Mammary microvascular endothelial cell (primary cell): ENCODE results near the gene ZNF561. TPM values are rescaled to one million over a fixed set of nuclear protein-coding genes. Genes with fewer than 3 reads are reported as not detected.

Source experiments
- total RNA-seq: library from RNA; depleted of rRNA; stranded (reverse); fragments of >200 nt; gene quantifications from 2 replicates; pipeline ENCODE4 v1.2.3, GENCODE V29; 2015

ZNF561 gene
- 24.5 and 31.6 TPM in 2 replicates for total RNA-seq

DNA sequence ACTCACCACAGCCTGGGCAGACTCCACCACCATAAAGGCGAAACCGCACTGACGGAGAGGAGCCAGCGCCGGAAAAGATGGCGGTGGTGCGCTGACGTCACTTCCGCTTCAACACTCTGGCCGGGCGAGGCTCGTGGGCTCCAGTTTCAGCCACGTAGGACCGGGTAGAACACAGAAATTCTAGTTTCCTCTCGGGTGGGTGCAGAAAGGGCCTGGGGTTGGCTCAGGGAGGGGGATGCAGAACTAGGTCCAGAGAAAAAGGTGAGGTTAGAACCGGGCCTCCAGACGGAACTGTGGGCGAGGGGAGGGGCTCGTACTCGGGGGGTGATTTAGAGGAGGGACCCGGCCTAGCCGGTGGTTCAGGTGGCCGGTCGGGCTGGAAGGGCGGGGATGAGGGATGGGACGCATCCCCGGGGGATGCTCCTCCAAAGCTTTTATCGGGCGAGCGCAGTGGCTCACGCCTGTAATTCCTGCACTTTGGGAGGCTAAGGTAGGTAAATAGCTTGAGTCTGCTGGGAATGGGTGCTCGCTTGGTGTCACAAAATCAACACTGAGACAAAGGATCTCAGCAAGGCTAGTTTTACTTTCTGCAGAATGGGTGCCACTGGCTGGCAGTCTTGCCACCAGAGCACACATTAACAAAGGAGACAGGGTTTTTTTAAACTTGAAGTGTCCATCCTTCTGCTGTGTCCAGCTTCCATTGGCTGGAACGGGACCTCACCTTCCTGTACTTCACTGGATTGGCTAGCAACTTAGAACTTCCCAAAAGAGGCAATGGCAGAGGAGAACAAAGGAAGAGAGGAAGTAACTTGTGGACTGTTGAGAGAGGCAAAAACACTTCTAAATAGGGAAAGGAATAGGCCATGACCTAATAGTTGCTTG lies at the start of gene ZNF561:
Gene ZNF561 (minus strand): TSS at position 77 of the 882 bp plus-strand sequence. CDS start 1,776 bp downstream, outside the sequence.

DNA sequence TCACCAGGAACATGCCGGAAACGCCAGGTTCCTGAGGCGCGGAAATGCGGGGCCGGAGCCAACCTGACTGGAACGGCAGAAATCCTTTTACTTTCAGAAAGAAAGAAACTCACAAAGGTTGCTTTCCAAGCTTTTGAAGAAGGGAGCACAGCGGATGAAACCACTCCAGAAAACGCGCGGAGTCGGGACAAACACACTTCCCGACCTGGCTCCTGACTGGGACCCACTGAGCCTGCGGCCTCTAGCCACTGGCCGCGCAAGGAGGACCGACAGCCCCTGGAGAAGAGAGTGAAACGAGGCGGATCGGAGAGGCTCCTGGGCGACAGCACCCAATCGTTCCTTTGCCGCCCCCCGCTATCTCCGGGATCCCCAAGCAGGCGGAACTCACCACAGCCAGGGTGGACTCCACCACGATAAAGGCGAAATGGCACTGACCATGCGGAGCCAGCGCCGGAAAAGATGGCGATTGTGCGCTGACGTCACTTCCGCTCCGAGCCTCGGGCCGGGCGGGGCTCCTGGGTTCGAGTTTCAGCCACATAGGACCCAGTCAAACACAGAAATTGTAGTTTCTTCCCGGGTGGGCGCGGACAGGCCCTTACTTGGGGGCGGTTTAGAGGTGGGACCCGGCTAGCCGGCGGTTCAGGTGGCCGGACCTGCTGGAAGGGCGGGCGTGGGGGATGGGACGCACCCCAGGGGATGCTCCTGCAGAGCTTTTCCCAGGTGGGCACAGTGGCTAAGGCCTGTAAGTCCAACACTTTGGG lies 36.8 kb downstream of the ZNF561 start, which contains the start of gene ZNF121:
Gene ZNF121 (minus strand): TSS at position 432 of the 761 bp plus-strand sequence. CDS start 16,407 bp downstream, outside the sequence.

Other genes starting within 250 kb of the ZNF561 start
- gene ZNF266, start 185.7 kb downstream of the ZNF561 start, total RNA-seq: 8.9 and 9.1 TPM in 2 replicates
- not detected in 2 replicates for gene ZNF560, start 122.6 kb downstream of the ZNF561 start, total RNA-seq
- gene ZNF426, start 82.6 kb downstream of the ZNF561 start, total RNA-seq: 6.6 and 9.2 TPM in 2 replicates
- 15.1 and 15.3 TPM in 2 replicates for gene ZNF121, start 36.7 kb downstream of the ZNF561 start, total RNA-seq
- 18.9 and 22.8 TPM in 2 replicates for gene ZNF562, start 53.9 kb upstream of the ZNF561 start, total RNA-seq
- 2.5 and 3.2 TPM in 2 replicates for gene ZNF846, start 147.5 kb upstream of the ZNF561 start, total RNA-seq
- gene FBXL12, start 197.8 kb upstream of the ZNF561 start, total RNA-seq: 17.7 and 21.1 TPM in 2 replicates
- 865 and 871 TPM in 2 replicates for gene UBL5, start 206.7 kb upstream of the ZNF561 start, total RNA-seq
- 164 and 167 TPM in 2 replicates for gene PIN1, start 214.1 kb upstream of the ZNF561 start, total RNA-seq